ENCODE results near the gene SEMA6D.

DNA sequence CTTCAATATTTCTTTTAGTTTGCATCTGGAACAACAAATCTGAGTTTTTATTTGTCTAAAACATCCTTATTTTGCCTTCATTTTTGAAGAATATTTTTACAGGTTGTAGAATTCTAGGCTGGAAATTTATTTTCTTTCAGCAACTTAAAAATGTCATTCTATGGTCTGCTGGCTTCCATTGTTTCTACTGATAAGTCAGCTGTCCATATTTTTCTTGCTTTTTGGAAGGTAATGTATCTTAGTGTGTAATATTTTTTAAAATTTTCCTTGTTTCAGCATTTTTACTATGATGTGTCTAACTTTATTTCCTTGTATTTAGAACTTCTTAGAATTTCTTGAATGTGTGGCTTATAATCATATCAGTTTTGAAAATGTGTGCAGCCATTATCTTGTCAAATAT is 37.0 kb downstream of the SEMA6D start:
- TF ChIP-seq, protein P1, sequence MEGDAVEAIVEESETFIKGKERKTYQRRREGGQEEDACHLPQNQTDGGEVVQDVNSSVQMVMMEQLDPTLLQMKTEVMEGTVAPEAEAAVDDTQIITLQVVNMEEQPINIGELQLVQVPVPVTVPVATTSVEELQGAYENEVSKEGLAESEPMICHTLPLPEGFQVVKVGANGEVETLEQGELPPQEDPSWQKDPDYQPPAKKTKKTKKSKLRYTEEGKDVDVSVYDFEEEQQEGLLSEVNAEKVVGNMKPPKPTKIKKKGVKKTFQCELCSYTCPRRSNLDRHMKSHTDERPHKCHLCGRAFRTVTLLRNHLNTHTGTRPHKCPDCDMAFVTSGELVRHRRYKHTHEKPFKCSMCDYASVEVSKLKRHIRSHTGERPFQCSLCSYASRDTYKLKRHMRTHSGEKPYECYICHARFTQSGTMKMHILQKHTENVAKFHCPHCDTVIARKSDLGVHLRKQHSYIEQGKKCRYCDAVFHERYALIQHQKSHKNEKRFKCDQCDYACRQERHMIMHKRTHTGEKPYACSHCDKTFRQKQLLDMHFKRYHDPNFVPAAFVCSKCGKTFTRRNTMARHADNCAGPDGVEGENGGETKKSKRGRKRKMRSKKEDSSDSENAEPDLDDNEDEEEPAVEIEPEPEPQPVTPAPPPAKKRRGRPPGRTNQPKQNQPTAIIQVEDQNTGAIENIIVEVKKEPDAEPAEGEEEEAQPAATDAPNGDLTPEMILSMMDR (conservative IDR thresholded peaks at IDR 0.05): no peak
- no peak for TF ChIP-seq ZFX (IDR thresholded peaks at IDR 0.05)

Measured in C4-2B (cell line).